GM19463 (cell line): ENCODE data around the gene CARMIL1.

ENCODE experiments used
- ATAC-seq: cut with Tn5 transposase; IDR thresholded peaks from one replicate; pipeline ENCODE4 v1.9.1; 2021; ENCODE audit warnings: mild to moderate bottlenecking, moderate library complexity; ENCODE audit not compliant: unreplicated experiment

Gene CARMIL1

DNA sequence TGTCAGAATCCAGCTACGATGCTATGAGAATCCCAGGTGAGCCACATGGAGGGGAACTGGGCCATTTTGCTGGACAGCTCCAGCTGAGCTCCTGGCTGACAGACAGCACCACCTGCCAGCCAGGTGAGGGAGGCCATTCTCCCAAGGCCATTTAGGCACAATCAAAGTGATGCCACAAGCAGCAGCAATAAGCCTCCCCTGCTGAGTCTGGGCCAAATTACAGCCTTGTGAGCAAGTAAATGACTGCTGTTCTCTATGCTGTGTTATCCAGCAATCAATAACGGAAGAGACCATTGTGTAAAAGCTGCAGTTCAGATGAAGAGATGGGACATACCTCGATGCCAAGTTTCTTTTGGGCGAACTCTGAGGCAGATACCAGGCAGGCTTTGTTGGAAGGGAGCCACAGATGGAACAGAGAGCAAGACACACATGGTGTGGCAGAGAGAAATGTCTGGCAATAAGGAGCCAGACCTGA lies 358.8 kb downstream of the CARMIL1 start:
- ATAC-seq: no peak

DNA sequence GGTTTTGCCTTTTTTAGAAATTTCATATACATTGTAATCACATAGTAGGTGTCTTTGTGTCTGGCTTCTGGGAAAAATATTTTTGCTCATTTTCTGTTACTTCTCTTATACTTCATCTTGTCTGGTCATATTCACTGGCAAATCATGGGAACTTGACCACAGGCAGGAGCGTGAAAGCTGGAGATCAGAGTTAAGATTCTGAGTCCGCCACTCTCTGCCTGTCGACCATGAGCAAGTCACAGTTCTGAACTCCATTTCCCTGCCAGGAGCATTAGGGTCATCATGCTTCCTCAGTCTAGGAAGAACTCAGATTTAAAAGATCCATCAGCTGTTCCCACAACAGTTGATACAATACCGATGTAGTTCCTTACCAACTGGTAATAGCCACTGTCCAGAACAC lies 360.5 kb downstream of the CARMIL1 start:
- ATAC-seq: no peak

- ATAC-seq: no peak
Measured at GRCh38 chr6:25640446-25640845, 361.3 kb downstream of the CARMIL1 start.

- ATAC-seq: no peak
Measured at GRCh38 chr6:25640891-25641290, 361.7 kb downstream of the CARMIL1 start.

DNA sequence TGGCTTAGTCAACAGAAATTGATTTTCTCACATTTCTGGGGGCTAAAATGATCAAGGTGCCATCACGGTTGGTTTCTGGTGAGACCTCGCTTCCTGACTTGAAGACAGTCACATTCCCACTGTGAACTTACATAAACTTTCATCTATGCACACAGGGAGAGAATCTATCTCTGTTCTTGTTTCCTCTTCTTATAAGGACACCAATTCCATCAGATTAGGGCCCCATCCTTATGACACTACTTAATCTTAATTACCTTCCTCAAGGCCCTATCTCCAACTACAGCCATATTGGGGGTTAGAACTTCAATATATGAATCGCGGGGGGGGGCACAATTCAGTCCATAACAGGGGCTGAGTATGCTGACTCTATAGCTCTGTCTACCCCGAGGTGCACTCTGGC lies 362.2 kb downstream of the CARMIL1 start:
- no peak for ATAC-seq

- ATAC-seq: no peak
Measured at GRCh38 chr6:25641940-25642666, 362.9 kb downstream of the CARMIL1 start.

- no peak for ATAC-seq
Measured at GRCh38 chr6:25642667-25643328, 363.6 kb downstream of the CARMIL1 start.

DNA sequence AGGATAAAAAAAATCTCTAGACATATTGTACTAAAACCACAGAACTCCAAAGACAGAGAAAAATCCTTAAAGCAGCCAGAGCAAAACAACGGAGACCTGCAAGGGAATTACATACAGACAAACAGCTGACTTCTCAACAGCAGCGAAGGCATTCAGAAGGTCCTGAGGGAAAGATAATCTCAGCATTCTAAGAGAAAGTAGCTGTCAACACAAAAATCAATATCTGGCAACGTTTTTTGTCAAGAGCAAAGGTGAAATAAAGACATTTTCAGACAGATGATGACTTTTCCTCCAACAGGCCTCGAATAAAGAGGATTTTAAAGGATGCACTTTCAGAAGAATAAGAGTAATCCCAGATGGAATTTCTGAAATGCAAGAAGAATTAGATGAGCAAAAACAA lies 366.7 kb downstream of the CARMIL1 start:
- no peak for ATAC-seq

DNA sequence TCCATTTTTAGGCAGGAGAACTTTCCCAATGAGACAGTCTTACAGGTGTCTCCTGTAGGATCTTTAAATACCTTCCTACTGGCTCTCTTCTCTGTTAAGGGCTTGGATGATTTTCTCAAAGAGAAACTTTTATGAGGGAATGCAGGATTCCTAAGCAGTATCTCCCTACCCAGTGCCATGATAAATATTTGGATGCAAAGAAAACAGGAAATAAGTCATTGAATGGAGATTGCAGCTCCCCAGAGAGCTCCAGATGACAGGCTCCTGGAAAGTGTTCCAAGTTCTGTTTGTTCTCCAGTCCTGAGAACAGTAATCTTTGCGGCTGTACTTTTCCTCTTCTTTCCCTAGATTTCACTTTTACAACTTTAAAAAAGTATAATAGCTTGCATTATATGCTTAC lies 370.4 kb downstream of the CARMIL1 start:
- ATAC-seq: no peak

- ATAC-seq: no peak
Measured at GRCh38 chr6:25652007-25652515, 372.9 kb downstream of the CARMIL1 start, which contains the start of gene SCGN. TSS of gene SCGN (plus strand) at chr6:25652215. CDS start at chr6:25652404, 189 bp downstream.

GRCh38 chr6:25655723-25656122 lies 376.5 kb downstream of the CARMIL1 start:
- ATAC-seq: no peak

DNA sequence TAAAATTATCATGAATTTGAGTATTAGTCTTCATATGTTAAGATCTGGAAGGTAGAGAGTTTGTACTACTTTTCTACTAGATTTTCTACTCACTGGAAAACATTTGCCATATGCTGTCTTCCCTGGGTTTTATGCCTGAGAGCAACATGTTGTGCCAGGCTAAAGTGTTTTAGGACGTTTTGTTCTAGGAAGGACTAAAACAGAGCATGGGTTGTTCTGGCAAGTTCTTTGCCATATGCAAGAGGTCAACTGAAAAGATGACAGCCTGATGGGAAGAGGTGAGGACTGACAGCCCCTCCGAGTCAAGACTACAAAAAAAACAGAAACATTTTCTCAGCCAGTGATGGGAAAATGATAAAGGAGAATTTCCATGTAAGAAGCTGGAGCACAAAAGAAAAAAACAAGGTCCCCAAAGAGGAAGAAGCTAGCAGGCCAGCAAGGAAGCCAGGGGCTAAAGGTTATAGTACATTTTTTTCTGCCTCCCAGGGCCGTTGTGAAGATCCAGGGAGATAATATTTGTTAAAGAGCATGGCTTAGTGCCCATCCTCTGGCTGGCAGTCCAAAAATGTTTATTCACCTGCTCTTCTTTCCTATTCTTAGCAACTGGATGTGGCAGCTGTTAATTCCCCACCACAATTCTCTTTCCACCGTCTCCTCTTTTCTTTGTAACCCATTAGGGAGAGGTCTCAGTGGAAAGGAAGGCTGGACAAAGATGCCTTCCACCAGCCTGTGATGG lies 380.6 kb downstream of the CARMIL1 start:
- no peak for ATAC-seq

- ATAC-seq: no peak
Measured at GRCh38 chr6:25660512-25660911, 381.3 kb downstream of the CARMIL1 start.

- no peak for ATAC-seq
Measured at GRCh38 chr6:25661129-25661779, 382.1 kb downstream of the CARMIL1 start.

GRCh38 chr6:25665455-25665854 lies 386.3 kb downstream of the CARMIL1 start:
- ATAC-seq: no peak

DNA sequence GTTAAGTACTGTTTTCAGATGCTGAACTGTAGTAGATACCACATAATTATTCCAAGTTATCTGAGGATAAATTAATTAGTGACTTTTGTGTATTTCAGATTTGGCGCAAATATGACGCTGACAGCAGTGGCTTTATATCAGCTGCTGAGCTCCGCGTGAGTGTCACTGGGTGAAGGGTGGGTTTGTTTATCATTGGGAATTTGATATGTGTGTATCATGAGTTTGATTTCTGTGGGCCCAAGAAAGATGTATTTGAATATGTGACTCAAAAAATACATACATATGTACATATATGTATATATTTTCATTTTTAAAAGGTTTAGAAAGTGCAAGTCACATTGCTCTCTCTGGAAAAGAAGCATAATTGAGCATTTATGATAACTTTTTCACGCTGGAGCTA lies 390.2 kb downstream of the CARMIL1 start:
- ATAC-seq: no peak
